NT2/D1 (cell line): ENCODE data around the gene FAM162A.

Experiments used
- SUZ12 ChIP-seq: IDR thresholded peaks from 2 replicates; pipeline ENCODE4 v1.6.1; 2011; ENCODE audit not compliant: insufficient read length, insufficient read depth; ENCODE audit errors: extremely low read depth
- YY1 ChIP-seq: IDR thresholded peaks from 2 replicates; pipeline ENCODE4 v1.6.1; 2011; ENCODE audit not compliant: insufficient read length, insufficient read depth
- ZNF274 ChIP-seq: IDR thresholded peaks from 2 replicates; pipeline ENCODE4 v1.6.1; 2011; ENCODE audit warnings: mild to moderate bottlenecking, low read depth, low read length

- TF ChIP-seq ZNF274 (no peak), YY1 (no peak), SUZ12 (no peak)
These were observed 12.5 kb downstream of the FAM162A start for GRCh38 chr3:122396511-122396910.
